HFFc6 (cell line): ENCODE measurements around the gene ADIPOQ. TPM values are rescaled to one million over a fixed set of nuclear protein-coding genes. Genes with fewer than 3 reads are reported as not detected.
"Not testable (repeated sequence)": the region's sequence is repeated elsewhere in the genome, so short reads cannot be mapped to it uniquely, and the experiment has no call there.

Source experiments
- DNase-seq: peaks from one replicate; pipeline ENCODE4 v3.0.0-alpha.2; 2018
- H3K27ac Mint-ChIP-seq: 2 replicates; pipeline ENCODE4 v1.8.0; 2020; ENCODE audit warnings: mild to moderate bottlenecking, mixed read lengths
- H3K27me3 Mint-ChIP-seq: 2 replicates; pipeline ENCODE4 v1.8.0; 2021; ENCODE audit warnings: mild to moderate bottlenecking, moderate library complexity, mixed read lengths; ENCODE audit not compliant: insufficient read depth
- H3K36me3 Mint-ChIP-seq: 2 replicates; pipeline ENCODE4 v1.8.0; 2021; ENCODE audit warnings: low read depth, mixed read lengths
- H3K4me1 Mint-ChIP-seq: 2 replicates; pipeline ENCODE4 v1.8.0; 2020; ENCODE audit warnings: low read depth, mixed read lengths
- H3K4me3 Mint-ChIP-seq: 2 replicates; pipeline ENCODE4 v1.8.0; 2020; ENCODE audit warnings: mild to moderate bottlenecking, moderate library complexity, mixed read lengths
- H3K9me3 Mint-ChIP-seq: 2 replicates; pipeline ENCODE4 v1.8.0; 2020; ENCODE audit warnings: mild to moderate bottlenecking, mixed read lengths
- total RNA-seq, 6 experiments: library from RNA; stranded (reverse); fragmentation: NEBNext Ultra II Directional; extraction: Animal tissue kit (Norgen Biotek cat#: 25700); gene quantifications; 2 replicates in 1 of 6; 3 replicates in 5 of 6; pipeline ENCODE4 v1.2.3, GENCODE V29; 2021
- TF ChIP-seq, protein P1 (sequence below): fragments of 200-600 bp; sonication (generic); IDR thresholded peaks from 2 replicates; pipeline ENCODE4 v1.5.0; 2021; ENCODE audit warnings: antibody characterized with exemption, mild to moderate bottlenecking

Gene ADIPOQ
- total RNA-seq, 6 experiments from 2014 or later = not detected

- DNase-seq = no peak
- TF ChIP-seq, protein P1, sequence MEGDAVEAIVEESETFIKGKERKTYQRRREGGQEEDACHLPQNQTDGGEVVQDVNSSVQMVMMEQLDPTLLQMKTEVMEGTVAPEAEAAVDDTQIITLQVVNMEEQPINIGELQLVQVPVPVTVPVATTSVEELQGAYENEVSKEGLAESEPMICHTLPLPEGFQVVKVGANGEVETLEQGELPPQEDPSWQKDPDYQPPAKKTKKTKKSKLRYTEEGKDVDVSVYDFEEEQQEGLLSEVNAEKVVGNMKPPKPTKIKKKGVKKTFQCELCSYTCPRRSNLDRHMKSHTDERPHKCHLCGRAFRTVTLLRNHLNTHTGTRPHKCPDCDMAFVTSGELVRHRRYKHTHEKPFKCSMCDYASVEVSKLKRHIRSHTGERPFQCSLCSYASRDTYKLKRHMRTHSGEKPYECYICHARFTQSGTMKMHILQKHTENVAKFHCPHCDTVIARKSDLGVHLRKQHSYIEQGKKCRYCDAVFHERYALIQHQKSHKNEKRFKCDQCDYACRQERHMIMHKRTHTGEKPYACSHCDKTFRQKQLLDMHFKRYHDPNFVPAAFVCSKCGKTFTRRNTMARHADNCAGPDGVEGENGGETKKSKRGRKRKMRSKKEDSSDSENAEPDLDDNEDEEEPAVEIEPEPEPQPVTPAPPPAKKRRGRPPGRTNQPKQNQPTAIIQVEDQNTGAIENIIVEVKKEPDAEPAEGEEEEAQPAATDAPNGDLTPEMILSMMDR = no peak
- H3K9me3 Mint-ChIP-seq = no peaks in the 10 kb centered on the region; the same call in 1 of the 2 replicates
- H3K36me3 Mint-ChIP-seq = no peaks in the 10 kb centered on the region
- peaks cover 36% of the 10 kb centered on the region for H3K4me1 Mint-ChIP-seq
- no peak overlapping the region for H3K4me3 Mint-ChIP-seq
- H3K27ac Mint-ChIP-seq = no peak overlapping the region
- H3K27me3 Mint-ChIP-seq = no peaks in the 10 kb centered on the region
These were observed 37.3 kb downstream of the ADIPOQ start for GRCh38 chr3:186879781-186880180.

DNA sequence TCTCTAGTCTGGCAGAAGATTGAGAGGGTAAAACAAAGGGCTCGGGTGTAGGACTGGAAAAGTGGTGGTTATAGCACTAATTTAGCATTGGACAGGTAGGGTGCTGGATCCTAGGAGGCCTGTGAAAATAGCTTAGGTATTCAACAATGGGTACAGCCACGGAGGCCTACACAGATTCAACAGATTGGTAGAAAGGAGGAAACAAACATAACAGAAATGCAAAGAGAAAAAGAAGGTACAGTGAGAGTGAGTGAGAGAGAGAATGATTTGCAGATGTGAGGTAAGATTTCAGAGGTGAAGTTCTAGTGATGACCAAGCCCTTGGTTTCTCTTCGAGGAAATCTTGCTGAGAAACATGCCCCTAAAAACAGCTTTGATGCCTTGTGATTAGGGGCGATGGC, 37.9 kb downstream of the ADIPOQ start:
- Mint-ChIP-seq H3K27ac (no peak overlapping the region; the same call in 1 of the 2 replicates), H3K9me3 (no peaks in the 10 kb centered on the region; the same call in 1 of the 2 replicates), H3K4me1 (peaks cover 36% of the 10 kb centered on the region), H3K27me3 (no peaks in the 10 kb centered on the region), H3K4me3 (no peak overlapping the region), H3K36me3 (no peaks in the 10 kb centered on the region)
- TF ChIP-seq, protein P1 = no peak
- DNase-seq = no peak

- peak; percentile 30 for DNase-seq
- H3K9me3 Mint-ChIP-seq = no peaks in the 10 kb centered on the region
These were observed 39.6 kb downstream of the ADIPOQ start for GRCh38 chr3:186882150-186882524.

DNA sequence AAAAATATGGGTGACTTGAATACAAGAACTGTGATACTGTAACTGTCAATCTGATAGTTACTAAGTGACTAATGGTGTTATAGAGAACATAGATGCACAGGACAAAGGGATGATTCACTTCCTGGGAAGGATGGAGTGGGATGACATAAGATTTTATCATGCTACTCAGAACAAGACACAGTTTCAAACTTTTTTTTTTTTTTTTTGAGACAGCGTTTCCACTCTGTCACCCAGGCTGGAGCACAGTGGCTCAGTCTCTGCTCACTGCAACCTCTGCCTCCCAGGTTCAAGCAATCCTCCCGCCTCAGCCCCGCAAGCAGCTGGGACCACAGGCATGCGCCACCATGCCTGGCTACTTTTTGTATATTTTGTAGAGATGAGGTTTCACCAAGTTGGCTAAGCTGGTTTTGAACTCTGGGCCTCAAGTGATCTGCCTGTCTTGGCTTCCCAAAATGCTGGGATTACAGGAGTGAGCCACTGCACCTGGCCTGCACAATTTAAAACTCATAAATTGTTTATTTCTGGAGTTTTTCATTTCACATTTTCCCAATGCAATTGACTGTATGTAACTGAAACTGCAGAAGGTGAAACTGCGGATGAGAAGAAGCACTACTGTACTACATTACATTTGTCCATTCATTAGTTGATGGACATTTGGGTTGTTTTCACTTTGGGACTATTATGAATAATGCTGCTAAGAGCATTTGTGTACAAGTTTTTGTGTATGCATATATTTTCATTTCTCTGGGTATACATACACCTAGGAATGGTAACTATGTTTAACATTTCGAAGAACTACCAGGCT, 40.6 kb downstream of the ADIPOQ start:
- no peaks in the 10 kb centered on the region for H3K36me3 Mint-ChIP-seq
- peak; percentile 94 for DNase-seq
- H3K9me3 Mint-ChIP-seq = no peaks in the 10 kb centered on the region
- TF ChIP-seq, protein P1 = no peak
- peak overlapping the region; percentile 32; the same call in 1 of the 2 replicates for H3K4me3 Mint-ChIP-seq
- H3K27me3 Mint-ChIP-seq = peaks cover 8% of the 10 kb centered on the region; the same call in 1 of the 2 replicates
- peaks cover 36% of the 10 kb centered on the region for H3K4me1 Mint-ChIP-seq
- H3K27ac Mint-ChIP-seq = peak overlapping the region; percentile 87

More at GRCh38 chr3:186882150-186882524, 39.6 kb downstream of the ADIPOQ start:
- H3K36me3 Mint-ChIP-seq = no peaks in the 10 kb centered on the region
- peak overlapping the region; percentile 70 for H3K4me3 Mint-ChIP-seq
- H3K4me1 Mint-ChIP-seq = peaks cover 36% of the 10 kb centered on the region
- TF ChIP-seq, protein P1 = no peak
- H3K27ac Mint-ChIP-seq = peak overlapping the region; percentile 87
- H3K27me3 Mint-ChIP-seq = peaks cover 8% of the 10 kb centered on the region; the same call in 1 of the 2 replicates

GRCh38 chr3:186883686-186884058, 41.2 kb downstream of the ADIPOQ start:
- TF ChIP-seq, protein P1 = no peak
- peaks cover 36% of the 10 kb centered on the region for H3K4me1 Mint-ChIP-seq

GRCh38 chr3:186884868-186885267, 42.4 kb downstream of the ADIPOQ start:
- Mint-ChIP-seq H3K27me3 (peaks cover 18% of the 10 kb centered on the region), H3K4me1 (peaks cover 36% of the 10 kb centered on the region)
- not testable (repeated sequence) for H3K9me3 Mint-ChIP-seq, H3K4me3 Mint-ChIP-seq, H3K27ac Mint-ChIP-seq, DNase-seq, H3K36me3 Mint-ChIP-seq

More at GRCh38 chr3:186883686-186884058, 41.2 kb downstream of the ADIPOQ start:
- Mint-ChIP-seq H3K36me3 (no peaks in the 10 kb centered on the region), H3K27ac (peak overlapping the region; percentile 87; the same call in 1 of the 2 replicates), H3K27me3 (peaks cover 11% of the 10 kb centered on the region), H3K9me3 (no peaks in the 10 kb centered on the region), H3K4me3 (no peak overlapping the region)
- DNase-seq = no peak
